ENCODE results near the gene TERT. TPM values are rescaled to one million over a fixed set of nuclear protein-coding genes. Genes with fewer than 3 reads are reported as not detected.
"Not testable (repeated sequence)": the region's sequence is repeated elsewhere in the genome, so short reads cannot be mapped to it uniquely, and the experiment has no call there.

TERT gene
- total and polyA plus RNA-seq, 4 experiments from 2014 or later: 0.12 to 0.13 TPM; not detected in 2

GRCh38 chr5:1231354-1231905 lies 63.4 kb downstream of the TERT start:
- H3K27me3 Mint-ChIP-seq: peaks cover 6 to 14% of the 10 kb centered on the region in 2 donors
- H3K27ac Mint-ChIP-seq: no peak overlapping the region
- Histone ChIP-seq H3K27ac (ENCODE audit: low read depth, low read length) (no peak overlapping the region), H3K36me3 (ENCODE audit: insufficient read depth, low read length) (no peaks in the 10 kb centered on the region), H3K27me3 (ENCODE audit: insufficient read depth, low read length) (no peaks in the 10 kb centered on the region), H3K4me1 (ENCODE audit: insufficient read depth, low read length) (no peaks in the 10 kb centered on the region), H3K9me3 (ENCODE audit: control insufficient read depth in 1 of 2, low read length in 2 of 2) (no peaks in the 10 kb centered on the region), H3K4me3 (ENCODE audit: low read length in 2 of 2) (no peak overlapping the region)
- ChIA-PET POLR2A (ENCODE audit: partially characterized antibody) (no interaction called here), CTCF (ENCODE audit: partially characterized antibody) (no interaction called here)
- peak in 1 of 5 donors; percentile 16 for DNase-seq
- H3K4me1 Mint-ChIP-seq: peaks cover 0 to 5% (median under 1%) of the 10 kb centered on the region in 4 donors
- peaks cover 4 to 12% (median 8%) of the 10 kb centered on the region in 8 donors for H3K9me3 Mint-ChIP-seq
- no peak overlapping the region for H3K4me3 Mint-ChIP-seq
- H3K36me3 Mint-ChIP-seq: no peaks in the 10 kb centered on the region
- intact Hi-C loops (cut with micrococcal nuclease): no loop called here

GRCh38 chr5:1230551-1230950 lies 64.3 kb downstream of the TERT start:
- ChIA-PET POLR2A (ENCODE audit: partially characterized antibody) (no interaction called here), CTCF (ENCODE audit: partially characterized antibody) (no interaction called here)
- peaks cover 0 to 4% (median under 1%) of the 10 kb centered on the region in 8 donors for H3K9me3 Mint-ChIP-seq
- H3K4me1 Mint-ChIP-seq: peaks cover 0 to 5% (median under 1%) of the 10 kb centered on the region in 4 donors
- no peaks in the 10 kb centered on the region for H3K9me3 ChIP-seq (ENCODE audit: control insufficient read depth in 1 of 2, low read length in 2 of 2)
- H3K27ac Mint-ChIP-seq: peak overlapping the region in 1 of 7 donors; percentile 56
- no peaks in the 10 kb centered on the region for H3K36me3 Mint-ChIP-seq
- H3K27me3 Mint-ChIP-seq: peaks cover 2 to 8% of the 10 kb centered on the region in 2 donors
- H3K27me3 ChIP-seq (ENCODE audit: insufficient read depth, low read length): no peaks in the 10 kb centered on the region
- DNase-seq: no peak
- no peak overlapping the region for H3K4me3 ChIP-seq (ENCODE audit: low read length in 2 of 2)
- no peak overlapping the region for H3K4me3 Mint-ChIP-seq
- H3K4me1 ChIP-seq (ENCODE audit: insufficient read depth, low read length): no peaks in the 10 kb centered on the region
- H3K36me3 ChIP-seq (ENCODE audit: insufficient read depth, low read length): no peaks in the 10 kb centered on the region
- H3K27ac ChIP-seq (ENCODE audit: low read depth, low read length): no peak overlapping the region
- intact Hi-C loops (cut with micrococcal nuclease): no loop called here

GRCh38 chr5:1229822-1230221 lies 65.0 kb downstream of the TERT start:
- CTCF ChIA-PET (ENCODE audit: partially characterized antibody): no interaction called here
- H3K9me3 ChIP-seq (ENCODE audit: control insufficient read depth in 1 of 2, low read length in 2 of 2): no peaks in the 10 kb centered on the region
- H3K36me3 ChIP-seq (ENCODE audit: insufficient read depth, low read length): no peaks in the 10 kb centered on the region
- Mint-ChIP-seq H3K4me3 (no peak overlapping the region), H3K36me3 (no peaks in the 10 kb centered on the region), H3K27ac (no peak overlapping the region), H3K9me3 (peaks cover 0 to 2% (median 0%) of the 10 kb centered on the region in 8 donors), H3K4me1 (peaks cover 0 to 5% (median under 1%) of the 10 kb centered on the region in 4 donors), H3K27me3 (peaks cover 2 to 8% of the 10 kb centered on the region in 2 donors)
- no peak overlapping the region for H3K4me3 ChIP-seq (ENCODE audit: low read length in 2 of 2)
- no peak for DNase-seq
- no peak overlapping the region for H3K27ac ChIP-seq (ENCODE audit: low read depth, low read length)
- POLR2A ChIA-PET (ENCODE audit: partially characterized antibody): no interaction called here
- H3K4me1 ChIP-seq (ENCODE audit: insufficient read depth, low read length): no peaks in the 10 kb centered on the region
- intact Hi-C loops (cut with micrococcal nuclease): no loop called here
- H3K27me3 ChIP-seq (ENCODE audit: insufficient read depth, low read length): no peaks in the 10 kb centered on the region

GRCh38 chr5:1229023-1229422 lies 65.8 kb downstream of the TERT start:
- H3K27me3 ChIP-seq (ENCODE audit: insufficient read depth, low read length); H3K9me3 ChIP-seq (ENCODE audit: control insufficient read depth in 1 of 2, low read length in 2 of 2); H3K4me3 ChIP-seq (ENCODE audit: low read length in 2 of 2); intact Hi-C loops (cut with micrococcal nuclease); H3K27me3 Mint-ChIP-seq; H3K27ac Mint-ChIP-seq; H3K4me1 Mint-ChIP-seq; H3K27ac ChIP-seq (ENCODE audit: low read depth, low read length); DNase-seq; POLR2A ChIA-PET (ENCODE audit: partially characterized antibody); H3K4me1 ChIP-seq (ENCODE audit: insufficient read depth, low read length); H3K9me3 Mint-ChIP-seq; H3K36me3 Mint-ChIP-seq; CTCF ChIA-PET (ENCODE audit: partially characterized antibody); H3K4me3 Mint-ChIP-seq; H3K36me3 ChIP-seq (ENCODE audit: insufficient read depth, low read length): not testable (repeated sequence)

GRCh38 chr5:1228120-1228519 lies 66.7 kb downstream of the TERT start:
- no peaks in the 10 kb centered on the region for H3K36me3 ChIP-seq (ENCODE audit: insufficient read depth, low read length)
- H3K36me3 Mint-ChIP-seq: no peaks in the 10 kb centered on the region
- H3K4me3 ChIP-seq (ENCODE audit: low read length in 2 of 2): no peak overlapping the region
- peaks cover 2 to 8% of the 10 kb centered on the region in 2 donors for H3K27me3 Mint-ChIP-seq
- H3K27ac ChIP-seq (ENCODE audit: low read depth, low read length): no peak overlapping the region
- intact Hi-C loops (cut with micrococcal nuclease): no loop called here
- H3K27ac Mint-ChIP-seq: no peak overlapping the region
- CTCF ChIA-PET (ENCODE audit: partially characterized antibody): no interaction called here
- no peak for DNase-seq
- H3K9me3 ChIP-seq (ENCODE audit: control insufficient read depth in 1 of 2, low read length in 2 of 2): no peaks in the 10 kb centered on the region
- no peak overlapping the region for H3K4me3 Mint-ChIP-seq
- peaks cover 0 to 5% (median under 1%) of the 10 kb centered on the region in 4 donors for H3K4me1 Mint-ChIP-seq
- no peaks in the 10 kb centered on the region for H3K9me3 Mint-ChIP-seq
- no peaks in the 10 kb centered on the region for H3K4me1 ChIP-seq (ENCODE audit: insufficient read depth, low read length)
- POLR2A ChIA-PET (ENCODE audit: partially characterized antibody): no interaction called here
- no peaks in the 10 kb centered on the region for H3K27me3 ChIP-seq (ENCODE audit: insufficient read depth, low read length)

GRCh38 chr5:1227667-1228066 lies 67.2 kb downstream of the TERT start:
- Mint-ChIP-seq H3K4me1 (peaks cover 0 to 5% (median under 1%) of the 10 kb centered on the region in 4 donors), H3K9me3 (no peaks in the 10 kb centered on the region), H3K4me3 (no peak overlapping the region), H3K27me3 (peaks cover 2 to 8% of the 10 kb centered on the region in 2 donors), H3K36me3 (no peaks in the 10 kb centered on the region), H3K27ac (no peak overlapping the region)
- Histone ChIP-seq H3K27me3 (ENCODE audit: insufficient read depth, low read length) (no peaks in the 10 kb centered on the region), H3K36me3 (ENCODE audit: insufficient read depth, low read length) (no peaks in the 10 kb centered on the region), H3K4me1 (ENCODE audit: insufficient read depth, low read length) (no peaks in the 10 kb centered on the region), H3K9me3 (ENCODE audit: control insufficient read depth in 1 of 2, low read length in 2 of 2) (no peaks in the 10 kb centered on the region), H3K4me3 (ENCODE audit: low read length in 2 of 2) (no peak overlapping the region), H3K27ac (ENCODE audit: low read depth, low read length) (no peak overlapping the region)
- intact Hi-C loops (cut with micrococcal nuclease): no loop called here
- DNase-seq: peak in 1 of 5 donors; percentile 20
- ChIA-PET POLR2A (ENCODE audit: partially characterized antibody) (no interaction called here), CTCF (ENCODE audit: partially characterized antibody) (no interaction called here)

- H3K9me3 Mint-ChIP-seq: no peaks in the 10 kb centered on the region
- peak overlapping the region in 1 of 7 donors; percentile 72 for H3K27ac Mint-ChIP-seq
- Histone ChIP-seq H3K4me3 (ENCODE audit: low read length in 2 of 2) (no peak overlapping the region), H3K4me1 (ENCODE audit: insufficient read depth, low read length) (no peaks in the 10 kb centered on the region), H3K36me3 (ENCODE audit: insufficient read depth, low read length) (no peaks in the 10 kb centered on the region), H3K27me3 (ENCODE audit: insufficient read depth, low read length) (no peaks in the 10 kb centered on the region), H3K9me3 (ENCODE audit: control insufficient read depth in 1 of 2, low read length in 2 of 2) (no peaks in the 10 kb centered on the region), H3K27ac (ENCODE audit: low read depth, low read length) (no peak overlapping the region)
- ChIA-PET CTCF (ENCODE audit: partially characterized antibody) (no interaction called here), POLR2A (ENCODE audit: partially characterized antibody) (no interaction called here)
- H3K4me3 Mint-ChIP-seq: no peak overlapping the region
- intact Hi-C loops (cut with micrococcal nuclease): no loop called here
- DNase-seq: no peak
- H3K4me1 Mint-ChIP-seq: peaks cover 0 to 5% (median under 1%) of the 10 kb centered on the region in 4 donors
- no peaks in the 10 kb centered on the region for H3K36me3 Mint-ChIP-seq
- peaks cover 2 to 8% of the 10 kb centered on the region in 2 donors for H3K27me3 Mint-ChIP-seq
These were observed 67.9 kb downstream of the TERT start for GRCh38 chr5:1226839-1227581.
